HEK293 (cell line): ENCODE data around the gene ANO3.

Source experiments
- CTCF ChIP-seq: fragments of 450-650 bp; formaldehyde crosslinking; IDR thresholded peaks from 2 replicates; pipeline ENCODE4 v1.5.1; 2016; ENCODE audit warnings: missing biosample characterization, missing genetic modification characterization
- HOXA7 ChIP-seq: sonication (generic); formaldehyde crosslinking; IDR thresholded peaks from 2 replicates; pipeline ENCODE4 v1.8.1; 2022; ENCODE audit warnings: missing genetic modification reagents, borderline replicate concordance
- PRDM1 ChIP-seq: fragments of 450-650 bp; formaldehyde crosslinking; IDR thresholded peaks from 2 replicates; pipeline ENCODE4; 2016; ENCODE audit warnings: missing biosample characterization, missing genetic modification characterization
- ZNF121 ChIP-seq: fragments of 450-650 bp; formaldehyde crosslinking; IDR thresholded peaks from 2 replicates; pipeline ENCODE4 v1.5.1; 2016; ENCODE audit warnings: missing biosample characterization, missing genetic modification characterization
- ZNF140 ChIP-seq: fragments of 450-650 bp; formaldehyde crosslinking; IDR thresholded peaks from 2 replicates; pipeline ENCODE4 v1.5.1; 2016; ENCODE audit warnings: missing biosample characterization, missing genetic modification characterization
- ZNF155 ChIP-seq: fragments of 450-650 bp; formaldehyde crosslinking; IDR thresholded peaks from 2 replicates; pipeline ENCODE4 v1.5.1; 2016; ENCODE audit warnings: missing biosample characterization, missing genetic modification characterization
- ZNF174 ChIP-seq: fragments of 450-650 bp; formaldehyde crosslinking; IDR thresholded peaks from 2 replicates; pipeline ENCODE4 v1.5.0; 2017; ENCODE audit warnings: missing biosample characterization, mild to moderate bottlenecking, missing genetic modification characterization
- ZNF274 ChIP-seq, 2 experiments: fragments of 200-500 bp in 1 of 2; fragments of 450-650 bp in 1 of 2; sonication (Bioruptor generic) in 1 of 2; formaldehyde crosslinking in 1 of 2; IDR thresholded peaks; 2 replicates each; pipeline versions ENCODE4 v1.5.1 to v1.6.1; 2014 to 2016; ENCODE audit warnings: borderline replicate concordance in 1 of 2, inconsistent platforms in 1 of 2, low read length in 1 of 2, missing biosample characterization in 1 of 2, missing genetic modification characterization in 1 of 2
- ZNF639 ChIP-seq: fragments of 450-650 bp; formaldehyde crosslinking; IDR thresholded peaks from 2 replicates; pipeline ENCODE4 v1.5.1; 2016; ENCODE audit warnings: missing biosample characterization, missing genetic modification characterization
- ZNF670 ChIP-seq: fragments of 450-650 bp; formaldehyde crosslinking; IDR thresholded peaks from 2 replicates; pipeline ENCODE4 v1.5.1; 2016; ENCODE audit warnings: missing biosample characterization, missing genetic modification characterization, low read depth
- ZNF76 ChIP-seq: fragments of 450-650 bp; formaldehyde crosslinking; IDR thresholded peaks from 2 replicates; pipeline ENCODE4; 2016; ENCODE audit warnings: low read depth, missing biosample characterization, missing genetic modification characterization, borderline replicate concordance
- ZNF777 ChIP-seq: fragments of 450-650 bp; formaldehyde crosslinking; IDR thresholded peaks from 2 replicates; pipeline ENCODE4 v1.5.1; 2017; ENCODE audit warnings: missing biosample characterization, missing genetic modification characterization, borderline replicate concordance
- TF ChIP-seq, protein P1 (sequence below): fragments of 450-650 bp; formaldehyde crosslinking; IDR thresholded peaks from 2 replicates; pipeline ENCODE4 v1.5.1; 2016; ENCODE audit warnings: missing biosample characterization, missing genetic modification characterization, low read depth
- TF ChIP-seq, protein P2 (sequence below): fragments of 450-650 bp; formaldehyde crosslinking; IDR thresholded peaks from 2 replicates; pipeline ENCODE4 v1.5.1; 2016; ENCODE audit warnings: missing biosample characterization, missing genetic modification characterization, low read depth

DNA sequence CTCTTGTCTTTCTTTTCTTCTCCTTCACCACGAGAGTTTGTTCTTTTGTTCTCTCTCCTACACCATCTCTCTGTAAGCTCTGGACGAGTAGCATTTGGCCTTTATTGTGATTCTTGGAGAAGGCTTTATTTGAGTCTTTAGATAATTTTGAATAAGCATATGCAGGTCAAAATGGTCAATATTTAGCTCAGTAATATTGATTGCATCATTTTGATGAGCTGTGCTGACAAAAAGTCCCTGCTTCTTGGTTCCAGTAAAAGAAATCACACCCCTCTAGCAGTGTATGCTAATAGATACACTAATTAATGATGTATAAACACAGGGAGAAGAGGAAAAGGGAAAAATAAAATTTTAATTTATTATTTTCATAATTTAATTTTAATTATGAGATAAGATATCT is 266.0 kb downstream of the ANO3 start:
- TF ChIP-seq CTCF (tag by site-specific recombination) (no peak), ZNF639 (no peak), ZNF777 (tag by site-specific recombination) (no peak), HOXA7 (CRISPR knock-in tag) (no peak), ZNF140 (tag by site-specific recombination) (no peak), ZNF76 (tag by site-specific recombination) (no peak), ZNF174 (tag by site-specific recombination) (no peak), ZNF670 (tag by site-specific recombination) (no peak), ZNF155 (tag by site-specific recombination) (no peak), ZNF121 (tag by site-specific recombination) (no peak), ZNF274 (IDR thresholded peaks at IDR 0.05; ENCODE audit: low read length) (no peak), ZNF274 (tag by site-specific recombination; IDR thresholded peaks at IDR 0.05; ENCODE audit: borderline replicate concordance) (no peak), PRDM1 (tag by site-specific recombination) (no peak)
- TF ChIP-seq, protein P1, sequence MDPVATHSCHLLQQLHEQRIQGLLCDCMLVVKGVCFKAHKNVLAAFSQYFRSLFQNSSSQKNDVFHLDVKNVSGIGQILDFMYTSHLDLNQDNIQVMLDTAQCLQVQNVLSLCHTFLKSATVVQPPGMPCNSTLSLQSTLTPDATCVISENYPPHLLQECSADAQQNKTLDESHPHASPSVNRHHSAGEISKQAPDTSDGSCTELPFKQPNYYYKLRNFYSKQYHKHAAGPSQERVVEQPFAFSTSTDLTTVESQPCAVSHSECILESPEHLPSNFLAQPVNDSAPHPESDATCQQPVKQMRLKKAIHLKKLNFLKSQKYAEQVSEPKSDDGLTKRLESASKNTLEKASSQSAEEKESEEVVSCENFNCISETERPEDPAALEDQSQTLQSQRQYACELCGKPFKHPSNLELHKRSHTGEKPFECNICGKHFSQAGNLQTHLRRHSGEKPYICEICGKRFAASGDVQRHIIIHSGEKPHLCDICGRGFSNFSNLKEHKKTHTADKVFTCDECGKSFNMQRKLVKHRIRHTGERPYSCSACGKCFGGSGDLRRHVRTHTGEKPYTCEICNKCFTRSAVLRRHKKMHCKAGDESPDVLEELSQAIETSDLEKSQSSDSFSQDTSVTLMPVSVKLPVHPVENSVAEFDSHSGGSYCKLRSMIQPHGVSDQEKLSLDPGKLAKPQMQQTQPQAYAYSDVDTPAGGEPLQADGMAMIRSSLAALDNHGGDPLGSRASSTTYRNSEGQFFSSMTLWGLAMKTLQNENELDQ (tag by site-specific recombination), result no peak
- TF ChIP-seq, protein P2, sequence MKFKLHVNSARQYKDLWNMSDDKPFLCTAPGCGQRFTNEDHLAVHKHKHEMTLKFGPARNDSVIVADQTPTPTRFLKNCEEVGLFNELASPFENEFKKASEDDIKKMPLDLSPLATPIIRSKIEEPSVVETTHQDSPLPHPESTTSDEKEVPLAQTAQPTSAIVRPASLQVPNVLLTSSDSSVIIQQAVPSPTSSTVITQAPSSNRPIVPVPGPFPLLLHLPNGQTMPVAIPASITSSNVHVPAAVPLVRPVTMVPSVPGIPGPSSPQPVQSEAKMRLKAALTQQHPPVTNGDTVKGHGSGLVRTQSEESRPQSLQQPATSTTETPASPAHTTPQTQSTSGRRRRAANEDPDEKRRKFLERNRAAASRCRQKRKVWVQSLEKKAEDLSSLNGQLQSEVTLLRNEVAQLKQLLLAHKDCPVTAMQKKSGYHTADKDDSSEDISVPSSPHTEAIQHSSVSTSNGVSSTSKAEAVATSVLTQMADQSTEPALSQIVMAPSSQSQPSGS (tag by site-specific recombination), result no peak
